HCT116 (cell line): ENCODE measurements around the gene MEIS2.

Experiments used
- CEBPB ChIP-seq: IDR thresholded peaks from 2 replicates; pipeline ENCODE4 v1.6.1; 2012; ENCODE audit warnings: low read depth
- ELF1 ChIP-seq: IDR thresholded peaks from 2 replicates; pipeline ENCODE4 v1.6.1; 2012; ENCODE audit warnings: low read depth, borderline replicate concordance
- EZH2 ChIP-seq: fragments of 200-600 bp; sonication (generic); IDR thresholded peaks from 2 replicates; pipeline ENCODE4 v1.6.1; 2017; ENCODE audit warnings: antibody characterized with exemption, mixed run types
- EZH2phosphoT487 ChIP-seq: fragments of 200-600 bp; IDR thresholded peaks from 2 replicates; pipeline ENCODE4 v1.6.1; 2018; ENCODE audit warnings: antibody characterized with exemption, borderline replicate concordance
- POLR2A ChIP-seq: IDR thresholded peaks from 2 replicates; pipeline ENCODE4 v1.7.0; 2011; ENCODE audit warnings: borderline replicate concordance; ENCODE audit not compliant: insufficient read depth, insufficient read length; ENCODE audit errors: extremely low read depth
- POLR2AphosphoS5 ChIP-seq: IDR thresholded peaks from 2 replicates; pipeline ENCODE4 v1.6.1; 2011; ENCODE audit warnings: mild to moderate bottlenecking, low read depth, low read length, moderate library complexity
- TCF7L2 ChIP-seq: IDR thresholded peaks from 2 replicates; pipeline ENCODE4 v1.7.0; 2011; ENCODE audit warnings: borderline replicate concordance, inconsistent platforms; ENCODE audit not compliant: insufficient read depth, insufficient read length; ENCODE audit errors: extremely low read depth
- YY1 ChIP-seq: IDR thresholded peaks from 2 replicates; pipeline ENCODE4 v1.6.1; 2011; ENCODE audit warnings: low read length, low read depth, moderate library complexity, mild to moderate bottlenecking; ENCODE audit not compliant: insufficient replicate concordance; ENCODE audit errors: extremely low read depth
- ZNF274 ChIP-seq: fragments of 200-500 bp; sonication (Bioruptor generic); IDR thresholded peaks from 2 replicates; pipeline ENCODE4 v1.6.1; 2014; ENCODE audit warnings: mild to moderate bottlenecking, low read depth, low read length, inconsistent platforms
- TF ChIP-seq, protein P1 (sequence below), 3 experiments: fragments of 200-600 bp in 1 of 3; sonication (generic) in 1 of 3; IDR thresholded peaks in 2 of 3; conservative IDR thresholded peaks in 1 of 3; 2 replicates each; pipeline ENCODE4 v1.5.1; 2012 to 2017; ENCODE audit warnings: low read depth in 2 of 3, low read length in 2 of 3, antibody characterized with exemption in 1 of 3, borderline replicate concordance in 1 of 3, control low read depth in 1 of 3, mild to moderate bottlenecking in 1 of 3, mixed read lengths in 1 of 3, mixed run types in 1 of 3, moderate library complexity in 1 of 3; ENCODE audit not compliant: insufficient read depth in 1 of 3
- TF ChIP-seq, protein P2 (sequence below): IDR thresholded peaks from 2 replicates; pipeline ENCODE4 v1.6.1; 2012; ENCODE audit warnings: low read depth
- TF ChIP-seq, protein P3 (sequence below): IDR thresholded peaks from 2 replicates; pipeline ENCODE4 v1.6.1; 2012
- TF ChIP-seq, protein P4 (sequence below): IDR thresholded peaks from 2 replicates; pipeline ENCODE4 v1.6.1; 2011; ENCODE audit warnings: mild to moderate bottlenecking, low read length, moderate library complexity; ENCODE audit not compliant: insufficient replicate concordance; ENCODE audit errors: extremely low read depth
- TF ChIP-seq, protein P5 (sequence below): IDR thresholded peaks from 2 replicates; pipeline ENCODE4 v1.6.1; 2012

DNA sequence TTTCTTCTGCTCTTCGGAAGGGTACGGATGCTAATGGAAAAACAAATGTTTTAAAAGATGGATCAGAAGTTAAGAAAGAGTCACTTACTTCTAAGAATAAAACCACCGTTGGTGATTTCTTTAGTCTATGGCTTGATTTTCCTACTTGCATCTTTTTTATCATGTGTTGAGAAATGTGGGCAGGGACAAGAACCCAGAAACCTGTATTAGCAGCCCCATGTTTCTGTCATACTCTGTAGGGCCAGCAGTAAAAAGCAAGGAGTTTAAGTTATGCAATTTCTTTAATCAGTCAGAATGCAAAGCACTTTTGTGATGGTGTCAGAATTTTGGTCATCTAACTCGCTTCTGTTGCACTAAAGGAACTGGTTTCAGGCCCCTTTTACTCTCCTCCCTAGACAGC, 150.0 kb downstream of the MEIS2 start:
- TF ChIP-seq YY1 (no peak), POLR2AphosphoS5 (no peak), ZNF274 (no peak), POLR2A (no peak), EZH2phosphoT487 (no peak), TCF7L2 (no peak), CEBPB (no peak), EZH2 (no peak), ELF1 (no peak)
- TF ChIP-seq, protein P1, sequence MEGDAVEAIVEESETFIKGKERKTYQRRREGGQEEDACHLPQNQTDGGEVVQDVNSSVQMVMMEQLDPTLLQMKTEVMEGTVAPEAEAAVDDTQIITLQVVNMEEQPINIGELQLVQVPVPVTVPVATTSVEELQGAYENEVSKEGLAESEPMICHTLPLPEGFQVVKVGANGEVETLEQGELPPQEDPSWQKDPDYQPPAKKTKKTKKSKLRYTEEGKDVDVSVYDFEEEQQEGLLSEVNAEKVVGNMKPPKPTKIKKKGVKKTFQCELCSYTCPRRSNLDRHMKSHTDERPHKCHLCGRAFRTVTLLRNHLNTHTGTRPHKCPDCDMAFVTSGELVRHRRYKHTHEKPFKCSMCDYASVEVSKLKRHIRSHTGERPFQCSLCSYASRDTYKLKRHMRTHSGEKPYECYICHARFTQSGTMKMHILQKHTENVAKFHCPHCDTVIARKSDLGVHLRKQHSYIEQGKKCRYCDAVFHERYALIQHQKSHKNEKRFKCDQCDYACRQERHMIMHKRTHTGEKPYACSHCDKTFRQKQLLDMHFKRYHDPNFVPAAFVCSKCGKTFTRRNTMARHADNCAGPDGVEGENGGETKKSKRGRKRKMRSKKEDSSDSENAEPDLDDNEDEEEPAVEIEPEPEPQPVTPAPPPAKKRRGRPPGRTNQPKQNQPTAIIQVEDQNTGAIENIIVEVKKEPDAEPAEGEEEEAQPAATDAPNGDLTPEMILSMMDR (IDR thresholded peaks at IDR 0.05 in 2 of 3, conservative IDR thresholded peaks at IDR 0.05 in 1 of 3; ENCODE audit: borderline replicate concordance in 1 of 3, insufficient read depth in 1 of 3, low read depth in 2 of 3, low read length in 2 of 3), result no peak
- TF ChIP-seq, protein P2, sequence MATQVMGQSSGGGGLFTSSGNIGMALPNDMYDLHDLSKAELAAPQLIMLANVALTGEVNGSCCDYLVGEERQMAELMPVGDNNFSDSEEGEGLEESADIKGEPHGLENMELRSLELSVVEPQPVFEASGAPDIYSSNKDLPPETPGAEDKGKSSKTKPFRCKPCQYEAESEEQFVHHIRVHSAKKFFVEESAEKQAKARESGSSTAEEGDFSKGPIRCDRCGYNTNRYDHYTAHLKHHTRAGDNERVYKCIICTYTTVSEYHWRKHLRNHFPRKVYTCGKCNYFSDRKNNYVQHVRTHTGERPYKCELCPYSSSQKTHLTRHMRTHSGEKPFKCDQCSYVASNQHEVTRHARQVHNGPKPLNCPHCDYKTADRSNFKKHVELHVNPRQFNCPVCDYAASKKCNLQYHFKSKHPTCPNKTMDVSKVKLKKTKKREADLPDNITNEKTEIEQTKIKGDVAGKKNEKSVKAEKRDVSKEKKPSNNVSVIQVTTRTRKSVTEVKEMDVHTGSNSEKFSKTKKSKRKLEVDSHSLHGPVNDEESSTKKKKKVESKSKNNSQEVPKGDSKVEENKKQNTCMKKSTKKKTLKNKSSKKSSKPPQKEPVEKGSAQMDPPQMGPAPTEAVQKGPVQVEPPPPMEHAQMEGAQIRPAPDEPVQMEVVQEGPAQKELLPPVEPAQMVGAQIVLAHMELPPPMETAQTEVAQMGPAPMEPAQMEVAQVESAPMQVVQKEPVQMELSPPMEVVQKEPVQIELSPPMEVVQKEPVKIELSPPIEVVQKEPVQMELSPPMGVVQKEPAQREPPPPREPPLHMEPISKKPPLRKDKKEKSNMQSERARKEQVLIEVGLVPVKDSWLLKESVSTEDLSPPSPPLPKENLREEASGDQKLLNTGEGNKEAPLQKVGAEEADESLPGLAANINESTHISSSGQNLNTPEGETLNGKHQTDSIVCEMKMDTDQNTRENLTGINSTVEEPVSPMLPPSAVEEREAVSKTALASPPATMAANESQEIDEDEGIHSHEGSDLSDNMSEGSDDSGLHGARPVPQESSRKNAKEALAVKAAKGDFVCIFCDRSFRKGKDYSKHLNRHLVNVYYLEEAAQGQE, result no peak
- TF ChIP-seq, protein P3, sequence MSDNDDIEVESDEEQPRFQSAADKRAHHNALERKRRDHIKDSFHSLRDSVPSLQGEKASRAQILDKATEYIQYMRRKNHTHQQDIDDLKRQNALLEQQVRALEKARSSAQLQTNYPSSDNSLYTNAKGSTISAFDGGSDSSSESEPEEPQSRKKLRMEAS, result no peak
- TF ChIP-seq, protein P4, sequence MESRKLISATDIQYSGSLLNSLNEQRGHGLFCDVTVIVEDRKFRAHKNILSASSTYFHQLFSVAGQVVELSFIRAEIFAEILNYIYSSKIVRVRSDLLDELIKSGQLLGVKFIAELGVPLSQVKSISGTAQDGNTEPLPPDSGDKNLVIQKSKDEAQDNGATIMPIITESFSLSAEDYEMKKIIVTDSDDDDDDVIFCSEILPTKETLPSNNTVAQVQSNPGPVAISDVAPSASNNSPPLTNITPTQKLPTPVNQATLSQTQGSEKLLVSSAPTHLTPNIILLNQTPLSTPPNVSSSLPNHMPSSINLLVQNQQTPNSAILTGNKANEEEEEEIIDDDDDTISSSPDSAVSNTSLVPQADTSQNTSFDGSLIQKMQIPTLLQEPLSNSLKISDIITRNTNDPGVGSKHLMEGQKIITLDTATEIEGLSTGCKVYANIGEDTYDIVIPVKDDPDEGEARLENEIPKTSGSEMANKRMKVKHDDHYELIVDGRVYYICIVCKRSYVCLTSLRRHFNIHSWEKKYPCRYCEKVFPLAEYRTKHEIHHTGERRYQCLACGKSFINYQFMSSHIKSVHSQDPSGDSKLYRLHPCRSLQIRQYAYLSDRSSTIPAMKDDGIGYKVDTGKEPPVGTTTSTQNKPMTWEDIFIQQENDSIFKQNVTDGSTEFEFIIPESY, result no peak
- TF ChIP-seq, protein P5, sequence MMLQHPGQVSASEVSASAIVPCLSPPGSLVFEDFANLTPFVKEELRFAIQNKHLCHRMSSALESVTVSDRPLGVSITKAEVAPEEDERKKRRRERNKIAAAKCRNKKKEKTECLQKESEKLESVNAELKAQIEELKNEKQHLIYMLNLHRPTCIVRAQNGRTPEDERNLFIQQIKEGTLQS, result no peak
